Activated naive CD8-positive, alpha-beta T cell treated with anti-CD3 and anti-CD28 coated beads, Interleukin-2, amount 50 U/mL, for 24 hours (primary cell): ENCODE data around the gene DCBLD2.

Experiments
- ATAC-seq: fragments of 150-1000 bp; cut with Tn5 transposase; one replicate; pipeline ENCODE4 v1.10.0; 2021
- DNase-seq: peaks from one replicate; pipeline ENCODE4 v3.0.0; 2021
- H3K27ac Mint-ChIP-seq: one replicate; pipeline ENCODE4 v1.8.0; 2021; ENCODE audit warnings: mild to moderate bottlenecking, mixed read lengths
- H3K27me3 Mint-ChIP-seq: one replicate; pipeline ENCODE4 v1.8.0; 2021; ENCODE audit warnings: mixed read lengths
- H3K36me3 Mint-ChIP-seq: one replicate; pipeline ENCODE4 v1.8.0; 2021; ENCODE audit warnings: low read depth, mixed read lengths
- H3K4me1 Mint-ChIP-seq: one replicate; pipeline ENCODE4 v1.8.0; 2021; ENCODE audit warnings: mixed read lengths
- H3K4me3 Mint-ChIP-seq: one replicate; pipeline ENCODE4 v1.8.0; 2021; ENCODE audit warnings: mild to moderate bottlenecking, moderate library complexity, mixed read lengths
- H3K9me3 Mint-ChIP-seq: one replicate; pipeline ENCODE4 v1.8.0; 2021; ENCODE audit warnings: mixed read lengths

DCBLD2 gene

GRCh38 chr3:98902351-98902740, 851 bp upstream of the DCBLD2 start:
- Mint-ChIP-seq H3K4me3 (peak overlapping the region; percentile 83), H3K9me3 (no peaks in the 10 kb centered on the region), H3K27me3 (peaks cover 24% of the 10 kb centered on the region), H3K4me1 (peaks cover 16% of the 10 kb centered on the region), H3K36me3 (no peaks in the 10 kb centered on the region), H3K27ac (peak overlapping the region; percentile 77)
- DNase-seq: no peak
- ATAC-seq: no peak

DNA sequence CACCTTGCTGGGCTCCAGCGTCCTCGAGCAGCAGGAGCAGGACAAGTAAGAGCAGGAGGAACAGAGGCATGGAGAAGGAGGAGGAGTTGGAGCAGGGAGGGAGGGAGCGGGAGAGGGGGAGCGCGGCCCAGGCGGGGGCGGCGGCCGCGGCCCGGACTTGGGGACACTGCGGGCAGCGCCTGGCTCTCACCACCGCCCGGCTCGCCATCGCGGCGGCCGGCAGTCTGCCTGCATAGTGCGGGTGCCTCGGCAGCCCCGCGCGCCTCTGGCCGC, 440 bp downstream of the DCBLD2 start:
- ATAC-seq: no peak
- Mint-ChIP-seq H3K4me3 (peak overlapping the region; percentile 83), H3K4me1 (peaks cover 16% of the 10 kb centered on the region)

DNA sequence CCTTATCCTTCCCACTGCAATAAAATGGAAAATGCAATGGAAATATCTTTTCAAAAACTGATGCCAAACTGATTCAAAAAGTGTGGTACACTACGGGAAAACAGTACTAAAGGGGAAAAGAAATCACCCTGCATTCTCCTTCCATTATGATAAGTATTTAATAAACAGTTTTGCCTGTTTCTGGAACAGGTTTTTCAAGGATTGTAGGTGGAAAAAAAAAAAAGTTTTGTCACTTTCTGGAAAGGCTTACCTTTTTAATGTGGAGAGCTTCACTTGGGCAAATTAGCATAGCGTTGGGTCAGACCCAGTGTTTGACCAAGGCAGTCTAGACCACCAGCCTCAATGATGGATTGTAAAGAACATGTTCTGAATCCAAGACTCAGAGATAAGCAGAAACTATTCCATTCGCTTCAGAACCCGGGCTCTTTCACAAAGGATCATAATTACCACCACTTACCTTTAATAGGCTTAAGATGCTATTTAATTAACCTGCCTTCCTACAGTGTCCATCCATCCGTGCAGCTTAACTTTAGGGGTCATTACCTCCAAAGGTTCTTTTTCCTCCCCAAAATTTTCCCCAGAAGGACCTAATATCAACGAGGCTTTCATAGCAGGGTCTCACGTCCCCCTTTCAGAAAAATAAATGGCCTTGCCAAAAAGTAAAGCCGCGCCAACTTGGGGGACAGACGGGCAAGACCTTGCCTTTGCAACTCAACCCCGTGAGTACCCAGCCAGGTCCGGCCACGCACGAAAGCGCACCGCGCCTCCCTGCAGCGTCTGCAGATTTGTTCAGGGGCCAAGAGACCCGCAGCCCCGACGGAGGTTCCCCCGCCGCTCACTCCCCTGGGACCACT, 1.0 kb downstream of the DCBLD2 start:
- Mint-ChIP-seq H3K4me1 (peaks cover 16% of the 10 kb centered on the region), H3K27me3 (peaks cover 18% of the 10 kb centered on the region), H3K4me3 (peak overlapping the region; percentile 83), H3K9me3 (no peaks in the 10 kb centered on the region), H3K36me3 (no peaks in the 10 kb centered on the region), H3K27ac (no peak overlapping the region)
- peak; percentile 15 for DNase-seq
- ATAC-seq: no peak

More for the DNA sequence above, 440 bp downstream of the DCBLD2 start:
- no peak for DNase-seq
- no peaks in the 10 kb centered on the region for H3K9me3 Mint-ChIP-seq
- no peaks in the 10 kb centered on the region for H3K36me3 Mint-ChIP-seq
- no peak overlapping the region for H3K27ac Mint-ChIP-seq
- H3K27me3 Mint-ChIP-seq: peaks cover 18% of the 10 kb centered on the region

DNA sequence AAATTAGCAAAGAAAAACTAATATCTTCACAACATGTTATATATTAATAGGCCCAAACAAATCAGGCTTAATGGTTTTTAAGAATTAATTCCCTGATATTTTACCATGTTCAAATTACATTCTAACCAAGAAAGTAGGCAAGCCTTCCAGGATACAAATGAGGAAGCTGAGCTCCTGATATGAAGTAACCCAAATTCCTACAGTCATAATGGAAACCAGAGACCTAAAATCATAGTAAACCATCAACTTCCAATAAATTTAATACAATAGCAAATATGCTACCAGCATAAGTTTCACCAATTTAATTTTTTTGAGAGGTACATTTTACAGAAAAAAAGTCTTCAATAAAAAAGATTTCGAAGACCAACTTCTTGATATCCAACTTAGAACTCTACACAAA, 3.8 kb downstream of the DCBLD2 start:
- H3K27me3 Mint-ChIP-seq: peaks cover 14% of the 10 kb centered on the region
- no peak overlapping the region for H3K4me3 Mint-ChIP-seq
- ATAC-seq (no peak), DNase-seq (no peak)
- no peaks in the 10 kb centered on the region for H3K36me3 Mint-ChIP-seq
- H3K4me1 Mint-ChIP-seq: peaks cover 16% of the 10 kb centered on the region
- no peak overlapping the region for H3K27ac Mint-ChIP-seq
- no peaks in the 10 kb centered on the region for H3K9me3 Mint-ChIP-seq

DNA sequence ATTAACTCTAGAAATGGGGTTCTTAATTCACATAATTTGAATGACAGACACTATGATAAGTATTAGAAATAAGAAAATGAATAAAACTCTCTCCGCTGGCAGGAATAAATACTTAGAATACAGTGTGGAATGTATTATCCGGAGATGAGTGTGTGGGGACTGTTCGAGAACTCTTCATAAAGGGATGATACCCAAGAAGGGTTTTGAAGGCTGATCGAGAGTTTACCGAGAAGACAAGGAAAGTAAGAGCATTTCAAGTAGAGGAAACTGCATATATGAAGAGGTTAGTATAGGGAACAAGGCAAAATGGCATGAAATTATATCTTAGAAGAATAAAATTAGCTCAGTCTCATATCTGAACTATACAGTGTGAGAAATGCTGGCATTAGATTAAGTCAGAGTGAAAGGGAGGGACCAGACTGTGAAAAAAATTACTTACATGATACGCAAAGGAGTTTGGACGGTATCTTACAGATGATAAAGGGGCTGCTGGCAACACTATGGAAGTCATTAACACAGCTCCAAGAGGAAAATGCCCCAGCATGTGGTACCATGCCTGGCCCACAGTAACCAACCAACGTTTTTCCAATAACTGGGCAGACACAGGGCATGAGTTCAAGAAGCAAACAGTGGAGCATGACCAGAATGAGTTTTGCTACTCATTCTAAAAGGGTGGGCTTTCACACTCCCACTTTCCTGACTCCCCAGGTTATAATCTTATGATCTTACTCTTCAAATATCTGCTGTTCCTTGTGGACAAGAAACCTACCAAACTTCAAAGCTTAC, 6.5 kb downstream of the DCBLD2 start:
- Mint-ChIP-seq H3K27ac (no peak overlapping the region), H3K4me1 (peaks cover under 1% of the 10 kb centered on the region), H3K4me3 (no peak overlapping the region), H3K9me3 (no peaks in the 10 kb centered on the region), H3K27me3 (peaks cover 4% of the 10 kb centered on the region), H3K36me3 (no peaks in the 10 kb centered on the region)
- ATAC-seq: no peak
- DNase-seq: no peak

- no peaks in the 10 kb centered on the region for H3K4me1 Mint-ChIP-seq
- H3K36me3 Mint-ChIP-seq: no peaks in the 10 kb centered on the region
- H3K27me3 Mint-ChIP-seq: no peaks in the 10 kb centered on the region
- H3K4me3 Mint-ChIP-seq: no peak overlapping the region
- DNase-seq: no peak
- no peaks in the 10 kb centered on the region for H3K9me3 Mint-ChIP-seq
- no peak overlapping the region for H3K27ac Mint-ChIP-seq
- ATAC-seq: no peak
Observed at GRCh38 chr3:98893740-98894139, 7.8 kb downstream of the DCBLD2 start.

DNA sequence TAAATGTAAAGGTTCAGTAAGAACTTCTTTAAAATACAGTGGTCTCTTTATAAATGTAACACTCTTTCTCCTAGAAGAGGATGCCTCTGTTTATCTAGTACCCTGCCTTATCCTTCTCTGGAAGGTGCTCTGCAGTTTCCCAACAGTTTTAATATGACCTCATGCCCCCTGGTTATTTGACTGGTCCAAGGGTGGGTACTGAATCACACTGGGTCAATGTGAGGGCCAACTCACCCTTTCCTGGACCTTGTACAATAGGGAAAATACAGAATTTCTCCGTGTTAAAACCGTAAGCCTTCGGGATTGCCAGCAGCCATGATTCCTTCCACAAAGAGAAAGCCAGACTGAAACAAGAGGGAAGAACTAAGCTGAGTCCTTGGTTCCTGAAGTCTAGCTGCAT, 9.2 kb downstream of the DCBLD2 start:
- Mint-ChIP-seq H3K4me3 (no peak overlapping the region), H3K4me1 (no peaks in the 10 kb centered on the region), H3K27ac (no peak overlapping the region), H3K9me3 (no peaks in the 10 kb centered on the region), H3K36me3 (no peaks in the 10 kb centered on the region), H3K27me3 (no peaks in the 10 kb centered on the region)
- no peak for DNase-seq
- no peak for ATAC-seq

DNA sequence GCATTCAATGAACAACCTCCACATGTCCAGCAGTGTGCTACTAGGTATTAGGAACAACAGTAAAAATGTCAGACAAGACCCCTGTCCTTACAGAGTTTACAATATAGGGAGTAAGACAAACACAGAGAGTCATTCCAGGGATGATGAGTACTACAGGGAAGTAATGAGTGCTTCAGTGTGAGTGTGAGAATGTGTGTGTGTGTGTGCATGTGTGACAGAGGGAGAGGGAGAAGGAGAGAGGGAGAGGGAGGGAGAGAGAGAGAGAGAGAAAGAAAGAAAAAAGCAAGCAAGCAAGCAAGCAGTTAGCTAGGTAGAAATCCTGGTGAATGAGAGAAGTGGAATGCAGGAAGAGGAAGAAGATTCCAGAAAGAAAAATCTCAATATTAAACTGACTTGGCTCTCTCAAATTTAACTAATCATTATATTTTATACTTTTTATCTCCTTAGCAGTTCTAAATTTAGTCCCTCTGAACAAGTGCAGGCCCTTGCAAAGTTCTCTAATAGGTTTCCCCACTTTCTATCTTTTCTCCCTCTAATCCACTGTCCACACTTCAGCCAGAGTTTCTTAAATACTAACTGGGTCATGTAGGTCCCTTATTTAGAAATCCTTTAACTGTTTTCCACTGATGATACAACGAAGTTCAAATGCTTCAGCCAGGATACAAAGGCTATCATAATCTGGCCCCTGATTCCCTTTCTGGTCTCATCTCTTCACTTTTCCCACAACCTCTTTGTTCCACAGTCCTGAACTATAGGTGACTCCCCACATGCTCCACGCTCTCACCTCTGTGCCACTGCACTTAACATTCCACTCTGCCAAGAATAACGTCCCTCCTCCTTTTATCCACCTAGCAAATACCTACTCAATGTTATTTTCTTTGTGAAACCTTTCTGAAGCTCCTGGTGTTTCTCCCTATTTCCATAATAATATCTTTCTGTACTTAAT, 10.3 kb downstream of the DCBLD2 start:
- H3K4me3 Mint-ChIP-seq: no peak overlapping the region
- ATAC-seq: no peak
- no peak overlapping the region for H3K27ac Mint-ChIP-seq
- H3K36me3 Mint-ChIP-seq: no peaks in the 10 kb centered on the region
- H3K9me3 Mint-ChIP-seq: no peaks in the 10 kb centered on the region
- DNase-seq: no peak
- H3K27me3 Mint-ChIP-seq: no peaks in the 10 kb centered on the region
- H3K4me1 Mint-ChIP-seq: no peaks in the 10 kb centered on the region

DNA sequence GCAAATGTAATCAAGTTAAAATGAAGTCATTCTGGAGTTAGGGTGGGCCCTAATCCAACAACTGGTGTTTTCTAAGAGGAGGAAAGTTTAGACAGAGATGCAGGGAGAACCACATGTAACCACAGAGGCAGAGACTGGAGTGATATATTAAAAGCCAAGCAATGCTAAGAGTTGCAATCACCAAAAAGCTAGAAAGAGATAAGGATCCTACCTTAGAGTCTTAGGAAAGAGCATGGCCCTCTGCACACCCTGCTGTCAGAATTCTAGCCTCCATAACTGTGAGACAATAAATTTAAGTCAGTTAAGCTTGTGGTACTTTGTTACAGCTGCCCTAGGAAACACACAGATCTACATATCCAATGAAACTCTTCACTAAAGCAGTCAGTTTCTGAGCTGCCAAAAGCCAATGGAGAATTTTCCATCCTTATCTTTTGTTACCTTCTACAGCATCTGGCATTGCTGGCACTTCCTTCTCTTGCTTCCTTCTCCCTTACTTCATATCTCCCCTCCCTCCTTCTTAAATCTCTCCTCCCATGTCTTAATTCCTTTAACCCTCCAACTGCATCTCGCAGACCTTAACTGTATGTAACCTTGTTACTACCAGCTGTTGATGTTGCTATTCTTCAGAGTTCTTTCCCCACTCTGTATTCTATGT, 11.2 kb downstream of the DCBLD2 start:
- Mint-ChIP-seq H3K36me3 (no peaks in the 10 kb centered on the region), H3K4me1 (no peaks in the 10 kb centered on the region), H3K9me3 (no peaks in the 10 kb centered on the region), H3K27ac (no peak overlapping the region), H3K4me3 (no peak overlapping the region), H3K27me3 (no peaks in the 10 kb centered on the region)
- no peak for DNase-seq
- no peak for ATAC-seq

DNA sequence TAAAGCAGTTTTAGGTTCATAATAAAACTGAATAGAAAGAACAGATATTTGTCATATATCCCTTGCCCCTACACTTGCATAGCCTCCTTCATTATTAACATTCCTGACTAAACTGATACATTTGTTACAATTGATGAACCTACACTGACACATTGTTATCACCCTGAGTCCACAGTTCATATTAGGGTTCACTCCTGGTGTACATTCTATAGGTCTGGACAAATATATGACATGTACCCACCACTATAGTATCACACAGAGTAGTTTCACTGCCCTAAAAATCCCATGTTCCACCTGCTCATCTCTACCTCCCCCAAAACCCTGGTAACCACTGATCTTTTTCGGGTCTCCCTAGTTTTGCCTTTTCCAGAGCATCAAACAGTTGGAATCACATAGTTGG, 13.8 kb downstream of the DCBLD2 start:
- ATAC-seq (no peak), DNase-seq (no peak)
- no peaks in the 10 kb centered on the region for H3K27me3 Mint-ChIP-seq
- no peaks in the 10 kb centered on the region for H3K9me3 Mint-ChIP-seq
- H3K27ac Mint-ChIP-seq: no peak overlapping the region
- H3K4me3 Mint-ChIP-seq: no peak overlapping the region
- no peaks in the 10 kb centered on the region for H3K36me3 Mint-ChIP-seq
- no peaks in the 10 kb centered on the region for H3K4me1 Mint-ChIP-seq

DNA sequence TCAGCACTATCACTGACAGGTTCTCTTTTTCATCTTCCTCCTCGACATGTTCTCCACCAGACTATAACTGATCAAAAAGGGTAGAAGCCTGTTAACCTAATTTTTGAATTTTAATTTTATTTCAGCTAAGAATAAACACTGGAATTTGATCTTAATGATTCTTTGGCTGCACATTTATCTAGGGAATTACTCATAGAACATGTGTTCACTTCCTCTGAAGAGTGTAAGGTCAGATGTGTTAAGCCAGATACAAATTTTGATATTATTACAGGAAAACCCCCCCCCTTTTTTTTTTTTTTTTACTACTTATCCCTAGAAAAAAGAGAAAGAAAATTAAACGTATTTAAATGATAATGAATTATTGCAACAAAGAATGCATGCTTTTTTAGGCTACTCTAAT, 15.0 kb downstream of the DCBLD2 start:
- H3K9me3 Mint-ChIP-seq: no peaks in the 10 kb centered on the region
- ATAC-seq (no peak), DNase-seq (no peak)
- H3K27me3 Mint-ChIP-seq: no peaks in the 10 kb centered on the region
- H3K27ac Mint-ChIP-seq: no peak overlapping the region
- H3K4me3 Mint-ChIP-seq: no peak overlapping the region
- H3K36me3 Mint-ChIP-seq: peaks cover 1% of the 10 kb centered on the region
- no peaks in the 10 kb centered on the region for H3K4me1 Mint-ChIP-seq

DNA sequence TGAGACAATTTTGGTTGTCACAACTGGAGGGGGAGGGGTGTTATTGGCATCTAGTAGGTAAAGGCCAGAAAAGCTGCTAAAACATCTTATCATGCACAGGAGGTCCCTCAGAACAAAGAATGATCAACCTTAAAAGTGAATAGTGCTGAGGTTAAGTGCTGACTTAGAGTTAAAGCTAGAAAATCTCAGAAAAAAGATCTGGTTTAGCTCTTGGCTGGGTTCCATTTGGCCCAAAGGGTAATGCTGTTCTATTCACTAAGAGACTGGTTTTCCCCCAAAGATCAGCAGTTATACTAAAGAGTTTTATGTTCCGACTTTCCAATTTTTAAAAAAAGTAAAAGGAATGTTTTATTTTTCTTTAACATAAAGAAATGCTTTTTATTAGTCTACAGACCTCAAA, 15.6 kb downstream of the DCBLD2 start:
- Mint-ChIP-seq H3K36me3 (peaks cover 1% of the 10 kb centered on the region), H3K9me3 (no peaks in the 10 kb centered on the region), H3K27ac (no peak overlapping the region), H3K27me3 (no peaks in the 10 kb centered on the region), H3K4me3 (no peak overlapping the region), H3K4me1 (no peaks in the 10 kb centered on the region)
- ATAC-seq (no peak), DNase-seq (no peak)

- Mint-ChIP-seq H3K27ac (no peak overlapping the region), H3K4me3 (no peak overlapping the region), H3K9me3 (no peaks in the 10 kb centered on the region), H3K4me1 (no peaks in the 10 kb centered on the region), H3K36me3 (peaks cover 4% of the 10 kb centered on the region), H3K27me3 (no peaks in the 10 kb centered on the region)
- DNase-seq: no peak
- ATAC-seq: no peak
Observed at GRCh38 chr3:98884675-98885371, 16.7 kb downstream of the DCBLD2 start.
